A549 (cell line): Measurements from ENCODE around the gene DVL2. TPM values are rescaled to one million over a fixed set of nuclear protein-coding genes. Genes with fewer than 3 reads are reported as not detected.

Source experiments
- ATAC-seq, 2 experiments: fragments of 200-7000 bp in 1 of 2; fragments of >200 bp in 1 of 2; cut with Nextera tagmentation in 1 of 2; cut with Tn5 transposase in 1 of 2; 3 replicates each; pipeline versions ENCODE4 v1.8.0 to v1.9.1; 2018 to 2020; ENCODE audit warnings: mild to moderate bottlenecking in 1 of 2, moderate library complexity in 1 of 2
- CTCF ChIA-PET: fragments of 300-600 bp; sonication (Branson Sonifier 250); formaldehyde crosslinking; extraction: SDS; loops from one replicate; lab custom pipeline; 2021; ENCODE audit warnings: antibody characterized with exemption, inconsistent platforms; lab: Yijun Ruan, JAX
- POLR2A ChIA-PET: fragments of 350-600 bp; formaldehyde crosslinking; extraction: SDS; loops from one replicate; lab custom pipeline; 2021; ENCODE audit warnings: antibody characterized with exemption, inconsistent platforms; lab: Yijun Ruan, JAX
- DNase-seq, 2 experiments: peaks; one replicate each; pipeline versions ENCODE4 v3.0.0 to v3.0.0-alpha.2; 2011 to 2016; ENCODE audit warnings: low read depth in 1 of 2, low spot score in 1 of 2
- FAIRE-seq: peaks from 2 replicates; lab custom pipeline; 2011; peaks lifted over from hg19 to GRCh38; lab: Jason Lieb, UNC
- H3K27ac ChIP-seq, 2 experiments: fragments of >200 bp; sonication (Bioruptor Twin); formaldehyde crosslinking; 3 replicates each; pipeline ENCODE4 v1.5.1; 2016 to 2017
- H3K4me1 ChIP-seq: fragments of >200 bp; sonication (Bioruptor Twin); formaldehyde crosslinking; 3 replicates; pipeline ENCODE4 v1.6.1; 2016
- H3K4me2 ChIP-seq: fragments of >200 bp; sonication (Bioruptor Twin); formaldehyde crosslinking; 3 replicates; pipeline ENCODE4 v1.6.1; 2016
- H3K4me3 ChIP-seq: fragments of >200 bp; sonication (Bioruptor Twin); formaldehyde crosslinking; 3 replicates; pipeline ENCODE4 v1.5.1; 2016
- H3K9me3 ChIP-seq: fragments of >200 bp; sonication (Bioruptor Twin); formaldehyde crosslinking; 3 replicates; pipeline ENCODE4 v1.6.1; 2016
- CEBPB ChIP-seq, 2 experiments: fragments of >200 bp in 1 of 2; sonication (Bioruptor Twin) in 1 of 2; formaldehyde crosslinking in 1 of 2; IDR thresholded peaks; 2 replicates each; pipeline ENCODE4 v1.6.1; 2012 to 2016
- CHD2 ChIP-seq: fragments of 150-350 bp; IDR thresholded peaks from 2 replicates; pipeline ENCODE4 v1.6.1; 2014; ENCODE audit warnings: low read length; ENCODE audit not compliant: partially characterized antibody
- CTCF ChIP-seq: fragments of >200 bp; sonication (Bioruptor Twin); formaldehyde crosslinking; IDR thresholded peaks from 3 replicates; pipeline ENCODE4 v1.5.1; 2016
- EHMT2 ChIP-seq: fragments of 200-600 bp; sonication (generic); IDR thresholded peaks from 2 replicates; pipeline ENCODE4 v1.6.1; 2016; ENCODE audit warnings: antibody characterized with exemption, low read depth, mild to moderate bottlenecking, moderate library complexity
- ELK1 ChIP-seq: fragments of 150-350 bp; IDR thresholded peaks from 2 replicates; pipeline ENCODE4 v1.6.1; 2014; ENCODE audit warnings: low read depth, mild to moderate bottlenecking, low read length
- HDAC2 ChIP-seq: fragments of 200-600 bp; sonication (generic); IDR thresholded peaks from 2 replicates; pipeline ENCODE4 v1.6.1; 2016
- HMGXB4 ChIP-seq: fragments of 250-450 bp; sonication (Bioruptor Pico); IDR thresholded peaks from 2 replicates; pipeline ENCODE4 v1.5.0; 2021; ENCODE audit warnings: mild to moderate bottlenecking, moderate library complexity, borderline replicate concordance
- HOXA7 ChIP-seq: fragments of 250-450 bp; sonication (Bioruptor Pico); IDR thresholded peaks from 2 replicates; pipeline ENCODE4 v1.5.0; 2020; ENCODE audit warnings: mild to moderate bottlenecking, moderate library complexity
- HOXB13 ChIP-seq: fragments of 250-450 bp; sonication (Bioruptor Pico); IDR thresholded peaks from 2 replicates; pipeline ENCODE4 v1.5.0; 2020; ENCODE audit warnings: low read depth, mild to moderate bottlenecking, moderate library complexity
- HOXB5 ChIP-seq: fragments of 250-450 bp; sonication (Bioruptor Pico); IDR thresholded peaks from 2 replicates; pipeline ENCODE4 v1.5.0; 2020; ENCODE audit warnings: mild to moderate bottlenecking, moderate library complexity
- JUNB ChIP-seq: fragments of >200 bp; sonication (Bioruptor Twin); formaldehyde crosslinking; IDR thresholded peaks from 2 replicates; pipeline ENCODE4 v1.6.1; 2016
- KDM1A ChIP-seq: fragments of 200-600 bp; sonication (generic); IDR thresholded peaks from 2 replicates; pipeline ENCODE4 v1.6.1; 2016; ENCODE audit warnings: low read depth, mild to moderate bottlenecking
- MAFK ChIP-seq: fragments of 450-650 bp; IDR thresholded peaks from 2 replicates; pipeline ENCODE4 v1.6.1; 2014; ENCODE audit not compliant: partially characterized antibody
- MAZ ChIP-seq: fragments of 150-350 bp; IDR thresholded peaks from 2 replicates; pipeline ENCODE4 v1.6.1; 2014; ENCODE audit warnings: antibody characterized with exemption, low read depth, low read length, borderline replicate concordance
- MYC ChIP-seq: IDR thresholded peaks from 2 replicates; pipeline ENCODE4 v1.6.1; 2012; ENCODE audit warnings: mild to moderate bottlenecking, inconsistent platforms, low read length, improper control_type of control experiment, borderline replicate concordance
- NFE2L2 ChIP-seq: fragments of 150-350 bp; conservative IDR thresholded peaks from 2 replicates; pipeline ENCODE4 v1.6.1; 2014; ENCODE audit warnings: low read length
- PHF8 ChIP-seq: fragments of 200-600 bp; sonication (generic); IDR thresholded peaks from 2 replicates; pipeline ENCODE4 v1.6.1; 2016; ENCODE audit warnings: low read depth, mild to moderate bottlenecking, antibody characterized with exemption, moderate library complexity, borderline replicate concordance
- RAD21 ChIP-seq, 2 experiments: fragments of >200 bp in 1 of 2; sonication (Bioruptor Twin) in 1 of 2; formaldehyde crosslinking in 1 of 2; IDR thresholded peaks in 1 of 2; conservative IDR thresholded peaks in 1 of 2; 2 replicates in 1 of 2; 3 replicates in 1 of 2; pipeline ENCODE4 v1.6.1; 2012 to 2018; ENCODE audit warnings: inconsistent platforms in 1 of 2
- RCOR1 ChIP-seq: fragments of 150-350 bp; IDR thresholded peaks from 2 replicates; pipeline ENCODE4 v1.6.1; 2014; ENCODE audit warnings: antibody characterized with exemption, low read length, low read depth
- SMC3 ChIP-seq: fragments of >200 bp; sonication (Bioruptor Twin); formaldehyde crosslinking; IDR thresholded peaks from 3 replicates; pipeline ENCODE4 v1.6.1; 2018; ENCODE audit warnings: inconsistent platforms
- ZSCAN20 ChIP-seq: fragments of 250-450 bp; sonication (Bioruptor Pico); IDR thresholded peaks from 2 replicates; pipeline ENCODE4 v1.8.0; 2022; ENCODE audit warnings: mild to moderate bottlenecking, moderate library complexity
- WGBS: methylation state at CpG from one replicate; pipeline ENCODE4 v1.1.6; 2017; ENCODE audit errors: missing lambda C conversion rate; 5-methylcytosine and 5-hydroxymethylcytosine counted together
- polyA plus RNA-seq, 4 experiments: library from polyadenylated mRNA; depleted of rRNA in 3 of 4; stranded (reverse); fragments of >200 nt; fragmentation: RNase III in 1 of 4; extraction: RNeasy Plus Mini Kit Qiagen cat#74134 plus additional on column Dnase treatment in 1 of 4; gene quantifications; 2 replicates in 3 of 4; 3 replicates in 1 of 4; pipeline ENCODE4 v1.2.3, GENCODE V29; 2011 to 2017
- TF ChIP-seq, protein P1 (sequence below): fragments of 200-600 bp; sonication (generic); IDR thresholded peaks from 2 replicates; pipeline ENCODE4 v1.6.1; 2016; ENCODE audit warnings: antibody characterized with exemption, mild to moderate bottlenecking, moderate library complexity

The DVL2 gene
- polyA plus RNA-seq, 2 of the 4 experiments (the other 2 are of a cell fraction) = 5.7 to 40.4 TPM

- CTCF ChIA-PET = interaction anchor here (0.6 to 5.3 kb wide), 5 partner anchors 20 to 155 kb away, joined by 3 to 20 read pairs (median 5); no protein-coding TSS in a partner anchor
- DNase-seq = no peak
- TF ChIP-seq SMC3 (no peak), CHD2 (no peak), KDM1A (no peak), MYC (no peak), CEBPB (IDR thresholded peaks at IDR 0.05) (no peak), NFE2L2 (no peak), JUNB (no peak), PHF8 (no peak), EHMT2 (no peak), HMGXB4 (CRISPR knock-in tag) (no peak)
- TF ChIP-seq, all 56 proteins: peak for 0
- Histone ChIP-seq H3K4me3 (no peak overlapping the region), H3K4me2 (no peak overlapping the region), H3K27ac (no peak overlapping the region), H3K4me1 (peaks cover 12% of the 10 kb centered on the region), H3K9me3 (no peaks in the 10 kb centered on the region)
- POLR2A ChIA-PET = no interaction called here
- ATAC-seq = no peak
- WGBS = 87% methylated on average over 21 of the region's 24 CpGs
- no peak for FAIRE-seq
Observed at GRCh38 chr17:7207120-7208001, 27.0 kb downstream of the DVL2 start.

DNA sequence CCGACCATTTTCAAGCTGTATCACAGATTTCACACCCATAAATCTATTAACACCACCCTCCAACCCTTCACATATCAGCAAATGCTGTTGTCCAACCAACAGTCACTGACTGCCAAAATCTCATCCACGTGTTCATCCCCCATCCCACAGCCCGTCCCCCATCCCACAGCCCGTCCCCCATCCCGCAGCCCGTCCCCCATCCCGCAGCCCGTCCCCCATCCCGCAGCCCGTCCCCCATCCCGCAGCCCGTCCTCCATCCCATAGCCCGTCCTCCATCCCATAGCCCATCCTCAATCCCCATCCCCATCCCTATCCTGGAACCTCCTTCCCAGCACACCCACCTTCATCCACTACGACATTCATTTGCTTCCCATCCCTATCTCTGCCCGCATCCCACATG, 28.8 kb downstream of the DVL2 start:
- TF ChIP-seq RCOR1 (no peak), MAFK (no peak), MAZ (no peak), RAD21 (conservative IDR thresholded peaks at IDR 0.05 in 1 of 2, IDR thresholded peaks at IDR 0.05 in 1 of 2) (no peak), HOXA7 (no peak), SMC3 (no peak), HOXB13 (CRISPR knock-in tag) (no peak), NFE2L2 (no peak), EHMT2 (no peak), ELK1 (no peak), HDAC2 (no peak), HMGXB4 (CRISPR knock-in tag) (no peak), PHF8 (no peak), HOXB5 (no peak), ZSCAN20 (CRISPR knock-in tag) (no peak), CTCF (no peak)
- TF ChIP-seq, protein P1, sequence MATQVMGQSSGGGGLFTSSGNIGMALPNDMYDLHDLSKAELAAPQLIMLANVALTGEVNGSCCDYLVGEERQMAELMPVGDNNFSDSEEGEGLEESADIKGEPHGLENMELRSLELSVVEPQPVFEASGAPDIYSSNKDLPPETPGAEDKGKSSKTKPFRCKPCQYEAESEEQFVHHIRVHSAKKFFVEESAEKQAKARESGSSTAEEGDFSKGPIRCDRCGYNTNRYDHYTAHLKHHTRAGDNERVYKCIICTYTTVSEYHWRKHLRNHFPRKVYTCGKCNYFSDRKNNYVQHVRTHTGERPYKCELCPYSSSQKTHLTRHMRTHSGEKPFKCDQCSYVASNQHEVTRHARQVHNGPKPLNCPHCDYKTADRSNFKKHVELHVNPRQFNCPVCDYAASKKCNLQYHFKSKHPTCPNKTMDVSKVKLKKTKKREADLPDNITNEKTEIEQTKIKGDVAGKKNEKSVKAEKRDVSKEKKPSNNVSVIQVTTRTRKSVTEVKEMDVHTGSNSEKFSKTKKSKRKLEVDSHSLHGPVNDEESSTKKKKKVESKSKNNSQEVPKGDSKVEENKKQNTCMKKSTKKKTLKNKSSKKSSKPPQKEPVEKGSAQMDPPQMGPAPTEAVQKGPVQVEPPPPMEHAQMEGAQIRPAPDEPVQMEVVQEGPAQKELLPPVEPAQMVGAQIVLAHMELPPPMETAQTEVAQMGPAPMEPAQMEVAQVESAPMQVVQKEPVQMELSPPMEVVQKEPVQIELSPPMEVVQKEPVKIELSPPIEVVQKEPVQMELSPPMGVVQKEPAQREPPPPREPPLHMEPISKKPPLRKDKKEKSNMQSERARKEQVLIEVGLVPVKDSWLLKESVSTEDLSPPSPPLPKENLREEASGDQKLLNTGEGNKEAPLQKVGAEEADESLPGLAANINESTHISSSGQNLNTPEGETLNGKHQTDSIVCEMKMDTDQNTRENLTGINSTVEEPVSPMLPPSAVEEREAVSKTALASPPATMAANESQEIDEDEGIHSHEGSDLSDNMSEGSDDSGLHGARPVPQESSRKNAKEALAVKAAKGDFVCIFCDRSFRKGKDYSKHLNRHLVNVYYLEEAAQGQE = no peak
- TF ChIP-seq, all 56 proteins: peak for 0
- CTCF ChIA-PET = interaction anchor here (0.8 to 5.3 kb wide), 5 partner anchors 9 to 159 kb away, joined by 3 to 20 read pairs (median 5); partner anchors contain the start of gene ASGR1
- Histone ChIP-seq H3K27ac (peak overlapping the region; percentile 82 to 85), H3K9me3 (no peaks in the 10 kb centered on the region), H3K4me1 (peaks cover 12% of the 10 kb centered on the region), H3K4me2 (peak overlapping the region; percentile 84), H3K4me3 (peak overlapping the region; percentile 52)
- ATAC-seq = no peak
- no peak for FAIRE-seq
- DNase-seq = no peak
- 78% methylated on average over 7 of the region's 15 CpGs for WGBS
- POLR2A ChIA-PET = no interaction called here
